CD14-positive monocyte (primary cell): Measurements from ENCODE around the gene RAPGEF1. TPM values are rescaled to one million over a fixed set of nuclear protein-coding genes. Genes with fewer than 3 reads are reported as not detected.
A peak's percentile ranks its signal among the peaks of the same experiment; 100 is the strongest.

Experiments
- DNase-seq, 3 donors: peaks; one replicate each; pipeline ENCODE4 v3.0.0-alpha.2; 2011 to 2022
- H2AFZ ChIP-seq: 2 replicates; pipeline ENCODE4 v1.6.0; 2012; ENCODE audit warnings: mild to moderate bottlenecking, low read depth, low read length, inconsistent platforms; ENCODE audit not compliant: insufficient read depth, poor library complexity, severe bottlenecking
- H3K27ac ChIP-seq, 2 donors: 1 replicate in 1 of 2; 2 replicates in 1 of 2; pipeline ENCODE4 v1.5.1; 2012 to 2013; ENCODE audit warnings: low read length in 2 of 2, control low read depth in 1 of 2, inconsistent platforms in 1 of 2, low read depth in 1 of 2, mild to moderate bottlenecking in 1 of 2
- H3K27me3 ChIP-seq, 2 donors: one replicate each; pipeline versions ENCODE4 v1.6.0 to v1.6.1; 2011 to 2013; ENCODE audit warnings: low read length in 2 of 2; ENCODE audit not compliant: control insufficient read depth in 2 of 2, insufficient read depth in 2 of 2
- H3K36me3 ChIP-seq, 2 donors: replicated peaks in 1 of 2; 1 replicate in 1 of 2; 2 replicates in 1 of 2; pipeline versions ENCODE4 v1.5.1 to v1.6.1; 2012 to 2013; ENCODE audit warnings: low read length in 2 of 2, control low read depth in 1 of 2, inconsistent platforms in 1 of 2, mild to moderate bottlenecking in 1 of 2; ENCODE audit not compliant: insufficient read depth in 2 of 2, control insufficient read depth in 1 of 2
- H3K4me1 ChIP-seq, 2 donors: 1 replicate in 1 of 2; 2 replicates in 1 of 2; pipeline versions ENCODE4 v1.5.1 to v1.6.1; 2012 to 2013; ENCODE audit warnings: low read length in 2 of 2, control low read depth in 1 of 2, inconsistent platforms in 1 of 2, mild to moderate bottlenecking in 1 of 2, moderate library complexity in 1 of 2; ENCODE audit not compliant: insufficient read depth in 2 of 2, control insufficient read depth in 1 of 2
- H3K4me2 ChIP-seq: replicated peaks from 2 replicates; pipeline ENCODE3; 2012; ENCODE audit warnings: low read length, moderate library complexity, mild to moderate bottlenecking; ENCODE audit not compliant: poor library complexity, severe bottlenecking; ENCODE audit errors: extremely low read depth
- H3K4me3 ChIP-seq, 3 experiments: fragments of 200-600 bp in 1 of 3; sonication (generic) in 1 of 3; replicated peaks in 1 of 3; 1 replicate in 2 of 3; 2 replicates in 1 of 3; pipeline ENCODE4 v1.5.1; 2011 to 2013; ENCODE audit warnings: low read length in 3 of 3, mild to moderate bottlenecking in 3 of 3, control low read depth in 2 of 3, low read depth in 2 of 3, inconsistent platforms in 1 of 3, moderate library complexity in 1 of 3
- H3K79me2 ChIP-seq: 2 replicates; pipeline ENCODE4 v1.6.0; 2012; ENCODE audit warnings: mild to moderate bottlenecking, control low read depth, inconsistent platforms, low read length, moderate library complexity; ENCODE audit not compliant: insufficient read depth
- H3K9ac ChIP-seq: 2 replicates; pipeline ENCODE4 v1.6.0; 2017; ENCODE audit warnings: low read length, mild to moderate bottlenecking; ENCODE audit not compliant: insufficient read depth, poor library complexity, severe bottlenecking
- H3K9me3 ChIP-seq, 2 donors: replicated peaks in 1 of 2; 1 replicate in 1 of 2; 2 replicates in 1 of 2; pipeline versions ENCODE4 v1.5.1 to v1.6.1; 2012 to 2013; ENCODE audit warnings: low read length in 2 of 2, control low read depth in 1 of 2; ENCODE audit not compliant: control insufficient read depth in 1 of 2, insufficient read depth in 1 of 2
- H4K20me1 ChIP-seq: 2 replicates; pipeline ENCODE4 v1.6.0; 2012; ENCODE audit warnings: mild to moderate bottlenecking, low read length, control low read depth, moderate library complexity; ENCODE audit not compliant: insufficient read depth
- H3K27ac Mint-ChIP-seq, 7 donors: one replicate each; pipeline ENCODE4 v1.8.0; 2020; ENCODE audit warnings: mild to moderate bottlenecking in 7 of 7, mixed read lengths in 7 of 7, moderate library complexity in 6 of 7, inconsistent platforms in 2 of 7
- H3K27me3 Mint-ChIP-seq, 3 donors: one replicate each; pipeline ENCODE4 v1.8.0; 2021 to 2022; ENCODE audit warnings: low read depth in 3 of 3, mild to moderate bottlenecking in 3 of 3, mixed read lengths in 3 of 3, moderate library complexity in 3 of 3, inconsistent platforms in 1 of 3
- H3K36me3 Mint-ChIP-seq, 2 donors: one replicate each; pipeline ENCODE4 v1.8.0; 2020; ENCODE audit warnings: mixed read lengths in 2 of 2, inconsistent platforms in 1 of 2, mild to moderate bottlenecking in 1 of 2
- H3K4me1 Mint-ChIP-seq: one replicate; pipeline ENCODE4 v1.8.0; 2020; ENCODE audit warnings: mild to moderate bottlenecking, mixed read lengths
- H3K4me3 Mint-ChIP-seq, 2 donors: one replicate each; pipeline ENCODE4 v1.8.0; 2020; ENCODE audit warnings: mild to moderate bottlenecking in 2 of 2, mixed read lengths in 2 of 2, moderate library complexity in 1 of 2
- H3K9me3 Mint-ChIP-seq, 7 donors: one replicate each; pipeline ENCODE4 v1.8.0; 2020 to 2022; ENCODE audit warnings: mixed read lengths in 7 of 7, mild to moderate bottlenecking in 6 of 7, moderate library complexity in 6 of 7, inconsistent platforms in 2 of 7
- WGBS: methylation state at CpG from one replicate; pipeline ENCODE4 v1.1.5; 2013; ENCODE audit warnings: missing lambda C conversion rate; ENCODE audit not compliant: insufficient coverage; 5-methylcytosine and 5-hydroxymethylcytosine counted together
- intact Hi-C, 2 donors: fragments of 100-400 bp; cut with micrococcal nuclease; formaldehyde crosslinking; loops; one replicate each; pipeline versions ENCODE4 v1.15.0 to v1.15.1; 2023
- polyA plus RNA-seq, 3 donors: library from polyadenylated mRNA; depleted of rRNA in 1 of 3; unstranded in 2 of 3; stranded (reverse) in 1 of 3; fragments of 300-500 nt in 2 of 3; fragments of >200 nt in 1 of 3; fragmentation: Illumina TruSeq in 2 of 3; gene quantifications; 1 replicate in 2 of 3; 2 replicates in 1 of 3; pipeline ENCODE4 v1.2.3, GENCODE V29; 2012 to 2021
- TF ChIP-seq, protein P1 (sequence below): fragments of 200-600 bp; IDR thresholded peaks from one replicate; pipeline ENCODE4 v1.8.0; 2022; ENCODE audit warnings: antibody characterized with exemption, mild to moderate bottlenecking

RAPGEF1 gene
- polyA plus RNA-seq, 3 donors: 1.7 to 71.7 (median 3.0) TPM

- intact Hi-C loops: loop anchor here (5.0 kb wide), 1 partner anchor 38 kb away; no protein-coding TSS in a partner anchor
- H3K4me2 ChIP-seq: no peak overlapping the region
- 100% methylated on average over 4 of the region's 5 CpGs for WGBS
- H3K9me3 ChIP-seq: no peaks in the 10 kb centered on the region
- no peak overlapping the region for H3K27ac ChIP-seq
- no peaks in the 10 kb centered on the region for H4K20me1 ChIP-seq
- H3K27me3 Mint-ChIP-seq: no peaks in the 10 kb centered on the region
- peaks cover 93% of the 10 kb centered on the region for H3K79me2 ChIP-seq
- H3K9me3 Mint-ChIP-seq: no peaks in the 10 kb centered on the region
- peaks cover 20 to 43% of the 10 kb centered on the region in 2 donors for H3K36me3 Mint-ChIP-seq
- H3K9ac ChIP-seq: no peak overlapping the region
- no peak overlapping the region for H3K4me3 ChIP-seq
- peaks cover 65% of the 10 kb centered on the region for H3K4me1 Mint-ChIP-seq
- H3K4me3 Mint-ChIP-seq: no peak overlapping the region
- H3K27ac Mint-ChIP-seq: peak overlapping the region in 3 of 7 donors; percentile 4 to 99 (median 60)
- no peak for DNase-seq
- H3K27me3 ChIP-seq: no peaks in the 10 kb centered on the region
- peaks cover 40 to 44% of the 10 kb centered on the region in 2 donors for H3K4me1 ChIP-seq
- TF ChIP-seq, protein P1, sequence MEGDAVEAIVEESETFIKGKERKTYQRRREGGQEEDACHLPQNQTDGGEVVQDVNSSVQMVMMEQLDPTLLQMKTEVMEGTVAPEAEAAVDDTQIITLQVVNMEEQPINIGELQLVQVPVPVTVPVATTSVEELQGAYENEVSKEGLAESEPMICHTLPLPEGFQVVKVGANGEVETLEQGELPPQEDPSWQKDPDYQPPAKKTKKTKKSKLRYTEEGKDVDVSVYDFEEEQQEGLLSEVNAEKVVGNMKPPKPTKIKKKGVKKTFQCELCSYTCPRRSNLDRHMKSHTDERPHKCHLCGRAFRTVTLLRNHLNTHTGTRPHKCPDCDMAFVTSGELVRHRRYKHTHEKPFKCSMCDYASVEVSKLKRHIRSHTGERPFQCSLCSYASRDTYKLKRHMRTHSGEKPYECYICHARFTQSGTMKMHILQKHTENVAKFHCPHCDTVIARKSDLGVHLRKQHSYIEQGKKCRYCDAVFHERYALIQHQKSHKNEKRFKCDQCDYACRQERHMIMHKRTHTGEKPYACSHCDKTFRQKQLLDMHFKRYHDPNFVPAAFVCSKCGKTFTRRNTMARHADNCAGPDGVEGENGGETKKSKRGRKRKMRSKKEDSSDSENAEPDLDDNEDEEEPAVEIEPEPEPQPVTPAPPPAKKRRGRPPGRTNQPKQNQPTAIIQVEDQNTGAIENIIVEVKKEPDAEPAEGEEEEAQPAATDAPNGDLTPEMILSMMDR: no peak
- H2AFZ ChIP-seq: no peak overlapping the region
- H3K36me3 ChIP-seq: peaks cover 0 to 5% of the 10 kb centered on the region in 2 donors
Observed at GRCh38 chr9:131695366-131695765, 44.5 kb downstream of the RAPGEF1 start.

DNA sequence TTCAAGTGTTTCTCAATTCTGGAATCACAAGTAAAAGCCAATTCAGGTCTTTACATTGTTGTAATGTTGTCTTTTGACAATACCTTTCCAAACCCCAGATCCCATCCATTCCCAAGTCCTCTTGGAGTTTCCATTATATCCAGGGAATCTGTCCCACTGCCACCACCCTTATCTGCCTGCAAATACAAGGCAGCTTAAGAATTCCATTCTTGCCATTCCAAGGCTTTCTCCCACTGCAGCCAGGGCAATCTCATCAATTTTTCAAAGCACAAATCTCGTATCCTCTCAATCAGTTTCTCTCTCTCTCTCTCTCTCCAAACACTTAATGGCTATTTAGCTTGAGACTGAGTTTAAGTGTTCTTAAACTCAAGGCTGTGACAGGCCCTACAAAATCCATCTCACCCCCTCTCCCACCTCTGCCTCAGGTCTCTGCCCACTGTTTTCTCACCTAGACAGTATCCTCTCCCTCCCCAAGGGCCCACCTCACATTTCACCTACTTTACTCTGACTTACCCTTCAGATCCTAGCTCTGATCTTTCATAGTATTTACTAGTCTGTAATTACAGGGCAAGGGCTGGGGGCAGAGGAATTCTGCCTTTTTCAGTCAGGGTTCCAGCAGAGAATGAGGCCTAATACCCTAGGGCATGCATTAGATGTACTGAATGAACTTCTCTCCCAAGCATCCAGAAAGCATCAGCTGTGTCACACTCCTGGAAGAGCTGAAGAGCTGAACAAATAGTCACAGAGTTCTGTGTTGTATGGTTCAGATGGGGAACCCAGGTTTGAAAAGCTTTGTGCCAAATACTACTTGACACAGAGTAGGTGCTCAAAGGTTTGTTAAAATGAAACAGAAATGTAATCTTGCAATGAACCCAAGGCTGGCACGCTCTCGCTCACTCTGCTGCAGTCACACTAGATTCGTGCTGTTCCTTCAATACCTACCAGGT lies 46.0 kb downstream of the RAPGEF1 start:
- TF ChIP-seq, protein P1: no peak
- Mint-ChIP-seq H3K4me3 (no peak overlapping the region), H3K36me3 (peaks cover 6 to 35% of the 10 kb centered on the region in 2 donors), H3K9me3 (no peaks in the 10 kb centered on the region), H3K27me3 (no peaks in the 10 kb centered on the region), H3K27ac (peak overlapping the region in 3 of 7 donors; percentile 7 to 74 (median 41)), H3K4me1 (peaks cover 58% of the 10 kb centered on the region)
- Histone ChIP-seq H3K4me2 (no peak overlapping the region), H3K9ac (no peak overlapping the region), H4K20me1 (no peaks in the 10 kb centered on the region), H3K79me2 (peaks cover 91% of the 10 kb centered on the region), H3K36me3 (peaks cover 0 to 5% of the 10 kb centered on the region in 2 donors), H3K27me3 (no peaks in the 10 kb centered on the region), H2AFZ (no peak overlapping the region), H3K4me1 (peaks cover 27 to 39% of the 10 kb centered on the region in 2 donors), H3K4me3 (no peak overlapping the region), H3K27ac (no peak overlapping the region), H3K9me3 (no peaks in the 10 kb centered on the region)
- WGBS: 80% methylated on average over 1 of the region's 4 CpGs
- DNase-seq: no peak
- intact Hi-C loops: no loop called here
